GM18499 (cell line): ENCODE measurements around the gene SEPTIN12.

Experiments used
- ATAC-seq: cut with Tn5 transposase; IDR thresholded peaks from one replicate; pipeline ENCODE4 v1.9.1; 2021; ENCODE audit warnings: moderate number of reproducible peaks; ENCODE audit not compliant: insufficient read depth, unreplicated experiment

Gene SEPTIN12

GRCh38 chr16:4787627-4788482 lies at the start of gene SEPTIN12:
Gene SEPTIN12 (minus strand): TSS chr16:4788345. CDS start chr16:4787645, 700 bp downstream.
- no peak for ATAC-seq

GRCh38 chr16:4836727-4837126 lies 48.6 kb upstream of the SEPTIN12 start:
- ATAC-seq: no peak

GRCh38 chr16:4833584-4833983 lies 45.4 kb upstream of the SEPTIN12 start:
- ATAC-seq: no peak

GRCh38 chr16:4832698-4833343 lies 44.7 kb upstream of the SEPTIN12 start:
- ATAC-seq: no peak

GRCh38 chr16:4831616-4832015 lies 43.5 kb upstream of the SEPTIN12 start:
- no peak for ATAC-seq

- no peak for ATAC-seq
Measured at GRCh38 chr16:4830408-4830807, 42.3 kb upstream of the SEPTIN12 start.

- no peak for ATAC-seq
Measured at GRCh38 chr16:4828567-4829321, 40.6 kb upstream of the SEPTIN12 start.

GRCh38 chr16:4826980-4827379 lies 38.8 kb upstream of the SEPTIN12 start:
- ATAC-seq: no peak

GRCh38 chr16:4826526-4826925 lies 38.4 kb upstream of the SEPTIN12 start:
- no peak for ATAC-seq

- no peak for ATAC-seq
Measured at GRCh38 chr16:4825196-4825595, 37.1 kb upstream of the SEPTIN12 start.

GRCh38 chr16:4820652-4821051 lies 32.5 kb upstream of the SEPTIN12 start:
- no peak for ATAC-seq

- ATAC-seq: no peak
Measured at GRCh38 chr16:4814542-4815173, 26.5 kb upstream of the SEPTIN12 start.

GRCh38 chr16:4814046-4814445 lies 25.9 kb upstream of the SEPTIN12 start:
- no peak for ATAC-seq

- ATAC-seq: no peak
Measured at GRCh38 chr16:4813251-4814003, 25.3 kb upstream of the SEPTIN12 start.

- ATAC-seq: no peak
Measured at GRCh38 chr16:4811773-4812172, 23.6 kb upstream of the SEPTIN12 start.

- ATAC-seq: no peak
Measured at GRCh38 chr16:4811242-4811641, 23.1 kb upstream of the SEPTIN12 start.

- no peak for ATAC-seq
Measured at GRCh38 chr16:4806280-4806679, 18.1 kb upstream of the SEPTIN12 start.

GRCh38 chr16:4805231-4805630 lies 17.1 kb upstream of the SEPTIN12 start:
- ATAC-seq: no peak

- ATAC-seq: no peak
Measured at GRCh38 chr16:4803898-4804762, 16.0 kb upstream of the SEPTIN12 start.
